Osteocyte (in vitro differentiated cells): ENCODE measurements around the gene ERCC8. TPM values are rescaled to one million over a fixed set of nuclear protein-coding genes. Genes with fewer than 3 reads are reported as not detected.

ENCODE experiments used
- DNase-seq: peaks from one replicate; pipeline ENCODE4 v3.0.0; 2021; ENCODE audit warnings: mixed read lengths; ENCODE audit not compliant: unreplicated experiment; ENCODE audit errors: extremely low spot score
- H3K27ac Mint-ChIP-seq: one replicate; pipeline ENCODE4 v1.8.0; 2021; ENCODE audit warnings: mild to moderate bottlenecking, mixed read lengths; ENCODE audit not compliant: unreplicated experiment
- H3K27me3 Mint-ChIP-seq: one replicate; pipeline ENCODE4 v1.8.0; 2021; ENCODE audit warnings: mixed read lengths; ENCODE audit not compliant: unreplicated experiment
- H3K36me3 Mint-ChIP-seq: one replicate; pipeline ENCODE4 v1.8.0; 2021; ENCODE audit warnings: mixed read lengths; ENCODE audit not compliant: unreplicated experiment
- H3K4me1 Mint-ChIP-seq: one replicate; pipeline ENCODE4 v1.8.0; 2021; ENCODE audit warnings: mixed read lengths; ENCODE audit not compliant: unreplicated experiment
- H3K4me3 Mint-ChIP-seq: one replicate; pipeline ENCODE4 v1.8.0; 2021; ENCODE audit warnings: mild to moderate bottlenecking, moderate library complexity, mixed read lengths; ENCODE audit not compliant: unreplicated experiment
- H3K9me3 Mint-ChIP-seq: one replicate; pipeline ENCODE4 v1.8.0; 2021; ENCODE audit warnings: mixed read lengths; ENCODE audit not compliant: unreplicated experiment
- total RNA-seq: library from RNA; stranded (reverse); gene quantifications from 2 replicates; pipeline ENCODE4 v1.2.1, GENCODE V29; 2021
- TF ChIP-seq, protein P1 (sequence below): fragments of 200-600 bp; sonication (generic); IDR thresholded peaks from 2 replicates; pipeline ENCODE4 v1.5.0; 2021; ENCODE audit warnings: antibody characterized with exemption, mild to moderate bottlenecking, moderate library complexity

The ERCC8 gene
- total RNA-seq, 1 donor from 2014 or later, result 11.3 TPM

GRCh38 chr5:60960591-60960990, 15.7 kb upstream of the ERCC8 start:
- Mint-ChIP-seq H3K27ac (no peak overlapping the region), H3K4me3 (no peak overlapping the region), H3K36me3 (peaks cover 2% of the 10 kb centered on the region), H3K4me1 (no peaks in the 10 kb centered on the region), H3K9me3 (peaks cover 11% of the 10 kb centered on the region), H3K27me3 (no peaks in the 10 kb centered on the region)
- TF ChIP-seq, protein P1, sequence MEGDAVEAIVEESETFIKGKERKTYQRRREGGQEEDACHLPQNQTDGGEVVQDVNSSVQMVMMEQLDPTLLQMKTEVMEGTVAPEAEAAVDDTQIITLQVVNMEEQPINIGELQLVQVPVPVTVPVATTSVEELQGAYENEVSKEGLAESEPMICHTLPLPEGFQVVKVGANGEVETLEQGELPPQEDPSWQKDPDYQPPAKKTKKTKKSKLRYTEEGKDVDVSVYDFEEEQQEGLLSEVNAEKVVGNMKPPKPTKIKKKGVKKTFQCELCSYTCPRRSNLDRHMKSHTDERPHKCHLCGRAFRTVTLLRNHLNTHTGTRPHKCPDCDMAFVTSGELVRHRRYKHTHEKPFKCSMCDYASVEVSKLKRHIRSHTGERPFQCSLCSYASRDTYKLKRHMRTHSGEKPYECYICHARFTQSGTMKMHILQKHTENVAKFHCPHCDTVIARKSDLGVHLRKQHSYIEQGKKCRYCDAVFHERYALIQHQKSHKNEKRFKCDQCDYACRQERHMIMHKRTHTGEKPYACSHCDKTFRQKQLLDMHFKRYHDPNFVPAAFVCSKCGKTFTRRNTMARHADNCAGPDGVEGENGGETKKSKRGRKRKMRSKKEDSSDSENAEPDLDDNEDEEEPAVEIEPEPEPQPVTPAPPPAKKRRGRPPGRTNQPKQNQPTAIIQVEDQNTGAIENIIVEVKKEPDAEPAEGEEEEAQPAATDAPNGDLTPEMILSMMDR, result peak; percentile 65
- DNase-seq, result no peak

GRCh38 chr5:60959156-60959555, 14.3 kb upstream of the ERCC8 start:
- Mint-ChIP-seq H3K36me3 (peaks cover 7% of the 10 kb centered on the region), H3K4me3 (no peak overlapping the region), H3K27ac (no peak overlapping the region), H3K9me3 (peaks cover 10% of the 10 kb centered on the region), H3K27me3 (no peaks in the 10 kb centered on the region), H3K4me1 (no peaks in the 10 kb centered on the region)
- TF ChIP-seq, protein P1, result peak; percentile 55
- DNase-seq, result no peak

GRCh38 chr5:60958712-60959111, 13.8 kb upstream of the ERCC8 start:
- no peak overlapping the region for H3K27ac Mint-ChIP-seq
- H3K36me3 Mint-ChIP-seq, result peaks cover 7% of the 10 kb centered on the region
- H3K27me3 Mint-ChIP-seq, result no peaks in the 10 kb centered on the region
- H3K4me1 Mint-ChIP-seq, result no peaks in the 10 kb centered on the region
- peaks cover 10% of the 10 kb centered on the region for H3K9me3 Mint-ChIP-seq
- no peak overlapping the region for H3K4me3 Mint-ChIP-seq
- no peak for DNase-seq
- TF ChIP-seq, protein P1, result no peak

- H3K9me3 Mint-ChIP-seq, result peaks cover 10% of the 10 kb centered on the region
- H3K4me3 Mint-ChIP-seq, result no peak overlapping the region
- peaks cover 7% of the 10 kb centered on the region for H3K36me3 Mint-ChIP-seq
- H3K27me3 Mint-ChIP-seq, result no peaks in the 10 kb centered on the region
- DNase-seq, result no peak
- no peaks in the 10 kb centered on the region for H3K4me1 Mint-ChIP-seq
- TF ChIP-seq, protein P1, result no peak
- H3K27ac Mint-ChIP-seq, result no peak overlapping the region
These were observed 13.2 kb upstream of the ERCC8 start for GRCh38 chr5:60958088-60958487.

- Mint-ChIP-seq H3K4me1 (no peaks in the 10 kb centered on the region), H3K4me3 (no peak overlapping the region), H3K27me3 (no peaks in the 10 kb centered on the region), H3K9me3 (peaks cover 10% of the 10 kb centered on the region), H3K36me3 (peaks cover 13% of the 10 kb centered on the region), H3K27ac (no peak overlapping the region)
- DNase-seq, result no peak
- TF ChIP-seq, protein P1, result no peak
These were observed 10.4 kb upstream of the ERCC8 start for GRCh38 chr5:60955239-60955638.
